HG02973 (cell line): ENCODE data around the gene HOXB2.

Source experiments
- ATAC-seq: cut with Tn5 transposase; IDR thresholded peaks from one replicate; pipeline ENCODE4 v1.9.1; 2021; ENCODE audit warnings: moderate library complexity; ENCODE audit not compliant: unreplicated experiment

The HOXB2 gene

DNA sequence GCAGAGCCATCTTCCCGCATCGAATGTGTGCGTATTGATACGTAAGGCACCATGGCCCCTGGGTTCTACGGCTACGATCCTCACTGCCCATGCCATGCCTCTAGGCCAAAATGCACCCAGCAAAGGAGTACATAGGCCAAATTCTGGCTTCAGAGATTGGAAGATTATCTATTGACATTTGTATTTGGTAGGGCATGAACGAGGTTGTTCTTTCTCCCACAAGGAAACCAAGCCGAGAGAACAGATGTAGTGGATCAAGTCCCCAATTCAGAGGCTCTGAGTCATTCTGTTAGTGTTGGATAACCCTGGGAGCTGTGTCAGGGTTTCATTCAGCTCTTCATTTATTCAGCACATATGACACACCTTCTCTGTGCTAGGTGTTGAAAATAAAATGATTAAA lies 50.6 kb downstream of the HOXB2 start:
- ATAC-seq, result no peak
